ENCODE measurements around the gene CLEC17A. TPM values are rescaled to one million over a fixed set of nuclear protein-coding genes. Genes with fewer than 3 reads are reported as not detected.
"Not testable (repeated sequence)": the region's sequence is repeated elsewhere in the genome, so short reads cannot be mapped to it uniquely, and the experiment has no call there.

The CLEC17A gene
- total RNA-seq, 2 donors from 2014 or later = 0.29 to 0.46 TPM

- Mint-ChIP-seq H3K36me3 (ENCODE audit: insufficient read depth in 2 of 2) (peaks cover 2% of the 10 kb centered on the region in 2 donors), H3K4me1 (ENCODE audit: low read depth) (peaks cover 20% of the 10 kb centered on the region), H3K4me3 (no peak overlapping the region), H3K9me3 (peaks cover 0 to 2% of the 10 kb centered on the region in 2 donors), H3K27me3 (ENCODE audit: low read depth) (no peaks in the 10 kb centered on the region), H3K27ac (no peak overlapping the region)
- DNase-seq (no peak), ATAC-seq (replicated peaks in 1 of 2) (no peak)
Measured at GRCh38 chr19:14562660-14563589, 20.0 kb upstream of the CLEC17A start.

DNA sequence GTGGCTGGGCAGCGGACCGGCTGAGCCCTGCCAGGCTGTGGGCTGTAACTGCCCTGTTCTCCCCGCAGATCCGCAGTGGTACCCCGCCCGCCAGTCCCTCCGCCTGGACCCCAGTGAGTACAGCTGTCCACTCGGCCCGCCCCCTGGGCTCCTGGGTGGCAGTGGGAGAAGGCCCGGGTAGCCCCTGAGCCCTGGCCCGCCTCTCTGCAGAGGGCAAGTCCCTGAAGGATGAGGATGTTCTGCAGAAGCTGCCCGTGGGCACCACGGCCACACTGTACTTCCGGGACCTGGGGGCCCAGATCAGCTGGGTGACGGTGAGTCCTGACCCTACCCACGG lies 19.3 kb upstream of the CLEC17A start:
- Mint-ChIP-seq H3K9me3 (peaks cover 0 to 2% of the 10 kb centered on the region in 2 donors), H3K4me3 (no peak overlapping the region), H3K27me3 (ENCODE audit: low read depth) (no peaks in the 10 kb centered on the region), H3K27ac (no peak overlapping the region), H3K36me3 (ENCODE audit: insufficient read depth in 2 of 2) (peaks cover 2% of the 10 kb centered on the region in 2 donors), H3K4me1 (ENCODE audit: low read depth) (peaks cover 26% of the 10 kb centered on the region)
- DNase-seq (no peak), ATAC-seq (replicated peaks in 1 of 2) (no peak)

DNA sequence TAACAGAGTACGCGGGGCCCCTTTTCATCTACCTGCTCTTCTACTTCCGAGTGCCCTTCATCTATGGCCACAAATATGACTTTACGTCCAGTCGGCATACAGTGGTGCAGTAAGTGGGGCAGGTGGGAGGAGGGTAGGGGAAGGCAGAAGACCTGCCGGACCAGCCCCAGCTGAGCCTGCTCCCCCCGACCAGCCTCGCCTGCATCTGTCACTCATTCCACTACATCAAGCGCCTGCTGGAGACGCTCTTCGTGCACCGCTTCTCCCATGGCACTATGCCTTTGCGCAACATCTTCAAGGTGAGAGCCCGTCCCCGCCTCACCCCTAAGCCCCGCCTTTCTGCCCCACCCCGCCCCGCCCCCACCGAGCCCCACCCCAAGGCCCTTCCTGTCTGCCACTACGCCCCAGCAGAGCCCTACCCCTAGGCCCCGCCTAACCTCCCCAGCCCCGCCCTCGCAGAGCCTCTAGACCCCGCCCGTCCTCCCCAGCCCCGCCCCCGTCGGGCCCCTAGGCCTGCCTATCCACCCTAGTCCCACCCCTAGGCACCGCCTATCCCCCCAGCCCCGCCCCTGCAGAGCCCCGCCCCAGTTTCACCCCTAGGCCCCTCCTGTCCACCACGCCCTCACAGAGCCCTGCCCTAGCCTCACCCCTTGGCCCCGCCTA lies 18.8 kb upstream of the CLEC17A start:
- no peak overlapping the region for H3K27ac Mint-ChIP-seq
- no peak overlapping the region for H3K4me3 Mint-ChIP-seq
- ATAC-seq (replicated peaks in 1 of 2) (peak; percentile 77 to 86), DNase-seq (peak; percentile 67 to 81)
- peaks cover 29% of the 10 kb centered on the region for H3K4me1 Mint-ChIP-seq (ENCODE audit: low read depth)
- H3K27me3 Mint-ChIP-seq (ENCODE audit: low read depth) = no peaks in the 10 kb centered on the region
- peaks cover 0 to 2% of the 10 kb centered on the region in 2 donors for H3K9me3 Mint-ChIP-seq
- H3K36me3 Mint-ChIP-seq (ENCODE audit: insufficient read depth in 2 of 2) = peaks cover 2% of the 10 kb centered on the region in 2 donors

DNA sequence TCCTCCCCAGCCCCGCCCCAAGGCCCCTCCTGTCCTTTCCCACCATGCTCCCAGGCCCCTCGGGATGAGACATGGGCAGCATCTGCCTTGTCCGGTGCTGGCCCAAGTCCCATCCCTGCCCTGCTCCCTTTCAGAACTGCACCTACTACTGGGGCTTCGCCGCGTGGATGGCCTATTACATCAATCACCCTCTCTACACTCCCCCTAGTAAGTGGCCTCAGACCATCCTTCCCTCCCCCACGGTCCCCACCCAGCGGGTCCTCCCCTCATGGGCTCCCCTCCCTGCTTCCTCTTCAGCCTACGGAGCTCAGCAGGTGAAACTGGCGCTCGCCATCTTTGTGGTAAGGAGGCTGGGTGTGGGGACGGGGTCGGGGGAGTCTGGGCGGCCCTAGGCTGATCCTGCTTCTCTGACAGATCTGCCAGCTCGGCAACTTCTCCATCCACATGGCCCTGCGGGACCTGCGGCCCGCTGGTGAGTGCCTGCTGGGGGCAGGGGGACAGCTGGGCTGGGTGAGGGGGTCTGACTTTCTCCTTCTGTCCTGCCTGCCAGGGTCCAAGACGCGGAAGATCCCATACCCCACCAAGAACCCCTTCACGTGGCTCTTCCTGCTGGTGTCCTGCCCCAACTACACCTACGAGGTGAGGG lies 18.1 kb upstream of the CLEC17A start:
- not testable (repeated sequence) for H3K36me3 Mint-ChIP-seq (ENCODE audit: insufficient read depth in 2 of 2); H3K27me3 Mint-ChIP-seq (ENCODE audit: low read depth); H3K9me3 Mint-ChIP-seq; H3K4me3 Mint-ChIP-seq; DNase-seq; H3K27ac Mint-ChIP-seq
- ATAC-seq (replicated peaks in 1 of 2) = peak in 1 of 2 donors; percentile 4
- peaks cover 36% of the 10 kb centered on the region for H3K4me1 Mint-ChIP-seq (ENCODE audit: low read depth)

DNA sequence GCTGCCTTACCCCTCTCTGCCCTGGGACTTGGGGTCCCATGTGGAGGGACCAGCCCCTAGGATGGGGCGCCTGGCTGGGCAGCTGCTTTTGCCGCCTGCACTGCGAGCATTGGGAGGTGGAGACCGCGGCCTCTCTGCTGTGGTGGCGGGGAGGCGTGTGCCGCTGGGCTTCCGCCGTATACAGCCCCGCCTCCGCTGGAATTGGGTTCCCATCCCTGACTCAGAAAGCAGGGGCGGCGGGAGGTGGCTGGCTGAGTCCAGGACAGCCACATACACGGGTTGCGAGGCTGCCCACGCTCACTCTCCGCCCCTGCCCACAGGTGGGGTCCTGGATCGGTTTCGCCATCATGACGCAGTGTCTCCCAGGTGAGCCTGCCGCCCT lies 17.6 kb upstream of the CLEC17A start:
- H3K9me3 Mint-ChIP-seq = peaks cover 0 to 2% of the 10 kb centered on the region in 2 donors
- H3K4me3 Mint-ChIP-seq = no peak overlapping the region
- H3K27ac Mint-ChIP-seq = no peak overlapping the region
- DNase-seq = no peak
- peaks cover 38% of the 10 kb centered on the region for H3K4me1 Mint-ChIP-seq (ENCODE audit: low read depth)
- H3K27me3 Mint-ChIP-seq (ENCODE audit: low read depth) = no peaks in the 10 kb centered on the region
- no peak for ATAC-seq (replicated peaks in 1 of 2)
- H3K36me3 Mint-ChIP-seq (ENCODE audit: insufficient read depth in 2 of 2) = peaks cover 2% of the 10 kb centered on the region in 2 donors

DNA sequence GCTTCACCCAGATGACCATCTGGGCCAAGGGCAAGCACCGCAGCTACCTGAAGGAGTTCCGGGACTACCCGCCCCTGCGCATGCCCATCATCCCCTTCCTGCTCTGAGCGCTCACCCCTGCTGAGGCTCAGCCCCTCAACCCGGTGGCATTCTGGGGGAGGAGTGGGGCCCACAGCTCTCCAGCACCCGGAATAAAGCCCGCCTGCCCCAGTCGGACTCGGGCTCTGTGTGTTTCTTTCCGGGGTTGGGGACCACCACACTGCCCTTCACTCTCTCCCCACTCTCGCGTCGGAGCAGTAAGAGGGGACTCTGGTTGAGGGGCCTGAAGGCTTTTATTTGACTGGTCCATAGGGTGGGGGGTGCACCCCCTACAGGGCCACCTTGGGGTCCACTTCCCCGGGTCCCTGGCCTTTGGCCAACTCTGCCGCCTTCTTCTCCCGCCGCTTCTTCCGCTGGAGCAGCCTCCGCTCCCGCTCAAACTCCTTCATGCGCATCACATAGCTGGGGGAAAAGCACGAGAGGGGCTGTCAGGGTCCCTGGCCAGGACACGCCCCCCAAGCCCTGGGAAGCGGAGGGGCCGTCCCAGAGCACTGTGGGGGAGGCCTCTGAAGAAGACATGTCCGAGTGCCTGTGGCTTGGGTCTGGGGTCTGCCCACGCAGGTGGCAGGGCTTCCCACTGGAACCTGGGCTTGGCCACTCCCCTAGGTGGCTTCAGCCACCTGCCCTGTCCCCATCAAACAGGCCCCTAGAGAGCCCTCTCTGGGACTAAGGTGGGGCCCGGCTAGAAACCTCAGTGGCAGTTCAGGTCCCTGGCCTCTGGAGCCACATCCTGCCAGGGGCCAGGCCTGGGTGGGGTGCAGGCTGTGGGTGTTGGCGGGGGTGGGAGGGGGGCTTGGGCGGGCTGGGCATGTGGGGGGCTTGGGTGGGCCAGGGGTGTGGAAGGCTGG lies 16.8 kb upstream of the CLEC17A start:
- H3K27ac Mint-ChIP-seq = no peak overlapping the region
- H3K4me3 Mint-ChIP-seq = no peak overlapping the region
- peaks cover 2% of the 10 kb centered on the region in 2 donors for H3K36me3 Mint-ChIP-seq (ENCODE audit: insufficient read depth in 2 of 2)
- no peaks in the 10 kb centered on the region for H3K27me3 Mint-ChIP-seq (ENCODE audit: low read depth)
- peaks cover 41% of the 10 kb centered on the region for H3K4me1 Mint-ChIP-seq (ENCODE audit: low read depth)
- peaks cover 0 to 2% of the 10 kb centered on the region in 2 donors for H3K9me3 Mint-ChIP-seq
- DNase-seq (no peak), ATAC-seq (replicated peaks in 1 of 2) (no peak)

- H3K4me1 Mint-ChIP-seq (ENCODE audit: low read depth) = peaks cover 44% of the 10 kb centered on the region
- no peak for ATAC-seq (replicated peaks in 1 of 2)
Measured at GRCh38 chr19:14566712-14567077, 16.2 kb upstream of the CLEC17A start.

DNA sequence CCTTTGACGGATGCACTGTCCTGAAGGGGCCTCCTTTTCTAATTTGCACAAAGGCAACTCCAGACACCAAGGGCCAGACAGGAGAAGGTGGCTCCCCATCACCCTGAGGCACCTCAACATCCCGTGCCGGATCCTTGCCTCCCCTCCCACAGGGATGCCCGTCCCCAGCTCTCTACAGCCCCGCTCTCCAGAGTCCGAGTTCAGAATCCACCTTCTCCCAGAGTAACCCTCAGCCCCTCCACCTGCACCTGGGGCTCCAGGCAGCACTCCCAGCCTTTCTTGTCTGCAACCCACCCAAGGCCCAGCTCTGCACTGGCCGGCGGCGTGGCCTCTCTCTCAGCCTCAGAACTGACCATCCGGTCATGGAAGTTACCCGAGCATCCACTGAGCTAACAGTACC lies 15.8 kb upstream of the CLEC17A start:
- Mint-ChIP-seq H3K27me3 (ENCODE audit: low read depth) (no peaks in the 10 kb centered on the region), H3K27ac (no peak overlapping the region), H3K4me3 (no peak overlapping the region), H3K36me3 (ENCODE audit: insufficient read depth in 2 of 2) (peaks cover 2 to 4% of the 10 kb centered on the region in 2 donors), H3K4me1 (ENCODE audit: low read depth) (peaks cover 44% of the 10 kb centered on the region), H3K9me3 (peaks cover 0 to 2% of the 10 kb centered on the region in 2 donors)
- ATAC-seq (replicated peaks in 1 of 2) (no peak), DNase-seq (no peak)

More at GRCh38 chr19:14566712-14567077, 16.2 kb upstream of the CLEC17A start:
- no peaks in the 10 kb centered on the region for H3K27me3 Mint-ChIP-seq (ENCODE audit: low read depth)
- H3K27ac Mint-ChIP-seq = no peak overlapping the region
- no peak for DNase-seq
- no peak overlapping the region for H3K4me3 Mint-ChIP-seq
- peaks cover 0 to 2% of the 10 kb centered on the region in 2 donors for H3K9me3 Mint-ChIP-seq
- H3K36me3 Mint-ChIP-seq (ENCODE audit: insufficient read depth in 2 of 2) = peaks cover 2 to 4% of the 10 kb centered on the region in 2 donors

DNA sequence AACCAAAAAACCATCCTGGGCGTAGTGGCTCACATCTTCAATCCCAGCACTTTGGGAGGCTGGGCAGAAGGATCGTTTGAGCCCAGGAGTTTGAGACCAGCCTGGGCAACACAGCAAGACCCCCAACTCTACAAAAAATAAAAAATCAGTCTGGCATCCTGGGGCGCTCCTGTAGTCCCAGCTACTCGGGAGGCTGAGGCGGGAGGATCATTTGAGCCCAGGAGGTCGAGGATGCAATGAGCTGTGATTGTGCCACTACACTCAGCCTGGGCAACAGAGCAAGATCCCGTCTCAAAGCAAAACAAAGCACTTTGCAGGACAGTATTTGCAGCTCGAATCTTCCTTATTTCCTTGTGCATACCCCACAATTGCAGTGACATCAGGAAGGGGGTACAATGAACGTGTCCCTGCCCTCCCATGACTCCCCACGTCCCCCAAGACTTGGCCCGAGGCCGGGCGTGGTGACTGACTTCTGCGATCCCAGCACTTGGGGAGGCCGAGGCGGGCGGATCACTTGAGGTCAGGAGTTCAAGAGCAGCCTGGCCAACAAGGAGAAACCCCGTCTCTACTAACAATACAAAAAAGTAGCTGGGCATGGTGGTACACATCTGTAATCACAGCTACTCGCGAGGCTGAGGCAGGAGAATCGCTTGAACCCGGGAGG lies 11.9 kb upstream of the CLEC17A start:
- Mint-ChIP-seq H3K36me3 (ENCODE audit: insufficient read depth in 2 of 2) (peaks cover 0 to 1% of the 10 kb centered on the region in 2 donors), H3K4me1 (ENCODE audit: low read depth) (peaks cover 50% of the 10 kb centered on the region), H3K27ac (peak overlapping the region; percentile 93), H3K27me3 (ENCODE audit: low read depth) (no peaks in the 10 kb centered on the region), H3K4me3 (peak overlapping the region; percentile 99 to 100), H3K9me3 (no peaks in the 10 kb centered on the region)
- no peak for DNase-seq
- no peak for ATAC-seq (replicated peaks in 1 of 2)

GRCh38 chr19:14571695-14572490 lies 11.0 kb upstream of the CLEC17A start, which contains the start of gene NDUFB7:
Gene NDUFB7, minus strand, starts transcription at chr19:14572066. Its CDS starts 66 bp downstream, at chr19:14572000.
- peak within 1 kb of the TSS; percentile 99 to 100 for H3K4me3 Mint-ChIP-seq
- DNase-seq = peak; percentile 90 to 93
- H3K27me3 Mint-ChIP-seq (ENCODE audit: low read depth) = no peaks in the 10 kb centered on the region
- no peaks in the 10 kb centered on the region for H3K9me3 Mint-ChIP-seq
- peak within 1 kb of the TSS; percentile 93 for H3K27ac Mint-ChIP-seq
- ATAC-seq (replicated peaks in 1 of 2) = peak; percentile 95
- H3K36me3 Mint-ChIP-seq (ENCODE audit: insufficient read depth in 2 of 2) = peaks cover 0 to 1% of the 10 kb centered on the region in 2 donors
- H3K4me1 Mint-ChIP-seq (ENCODE audit: low read depth) = peaks cover 50% of the 10 kb centered on the region

- H3K4me1 Mint-ChIP-seq (ENCODE audit: low read depth) = peaks cover 30% of the 10 kb centered on the region
- H3K27ac Mint-ChIP-seq = no peak overlapping the region
- ATAC-seq (replicated peaks in 1 of 2) (no peak), DNase-seq (no peak)
- peaks cover 0 to 1% of the 10 kb centered on the region in 2 donors for H3K36me3 Mint-ChIP-seq (ENCODE audit: insufficient read depth in 2 of 2)
- no peaks in the 10 kb centered on the region for H3K9me3 Mint-ChIP-seq
- no peak overlapping the region for H3K4me3 Mint-ChIP-seq
- H3K27me3 Mint-ChIP-seq (ENCODE audit: low read depth) = no peaks in the 10 kb centered on the region
Measured at GRCh38 chr19:14575428-14575980, 7.4 kb upstream of the CLEC17A start.

All from activated T-cell treated with anti-CD3 and anti-CD28 coated beads, Interleukin-2, amount 50 U/mL, for 72 hours (primary cell).